Inflammatory macrophage (primary cell): ENCODE results near the gene ARMH1.

Experiments used
- DNase-seq, 2 donors: peaks; one replicate each; pipeline ENCODE4 v3.0.0-alpha.2; 2020 to 2022
- total RNA-seq, 18 experiments: gene quantifications; one replicate each; lab custom pipeline; 2026; ENCODE audit warnings: mixed read lengths in 6 of 18, inconsistent platforms in 2 of 18; lab: John Stamatoyannopoulos, UW

The ARMH1 gene
- total RNA-seq = 0.53 to 4.1 (median 1.5) reads per million in 18 experiments

GRCh38 chr1:44674113-44675000 lies at the start of gene ARMH1, which contains the start of gene TMEM53:
TSS of gene ARMH1 (plus strand) at chr1:44674714. CDS start at chr1:44689698, 14,984 bp downstream.
TSS of gene TMEM53 (minus strand) at chr1:44674481. CDS start at chr1:44674391, 90 bp downstream.
- DNase-seq = peak; percentile 99 to 100

- no peak for DNase-seq
Measured at GRCh38 chr1:44625348-44625747, 49.2 kb upstream of the ARMH1 start.

- DNase-seq = no peak
Measured at GRCh38 chr1:44628962-44629756, 45.4 kb upstream of the ARMH1 start.

- DNase-seq = no peak
Measured at GRCh38 chr1:44630116-44630515, 44.4 kb upstream of the ARMH1 start.

GRCh38 chr1:44631333-44631646 lies 43.2 kb upstream of the ARMH1 start:
- DNase-seq = no peak

- peak; percentile 89 to 93 for DNase-seq
Measured at GRCh38 chr1:44631647-44632539, 42.6 kb upstream of the ARMH1 start.

- DNase-seq = no peak
Measured at GRCh38 chr1:44632598-44632997, 41.9 kb upstream of the ARMH1 start.

- DNase-seq = no peak
Measured at GRCh38 chr1:44634606-44635189, 39.8 kb upstream of the ARMH1 start.

- DNase-seq = no peak
Measured at GRCh38 chr1:44635439-44635838, 39.1 kb upstream of the ARMH1 start.

GRCh38 chr1:44636083-44636687 lies 38.3 kb upstream of the ARMH1 start:
- no peak for DNase-seq

GRCh38 chr1:44636688-44637598 lies 37.6 kb upstream of the ARMH1 start:
- DNase-seq = no peak

GRCh38 chr1:44637702-44638411 lies 36.7 kb upstream of the ARMH1 start:
- DNase-seq = no peak

GRCh38 chr1:44640200-44640853 lies 34.2 kb upstream of the ARMH1 start:
- no peak for DNase-seq

GRCh38 chr1:44641126-44642102 lies 33.1 kb upstream of the ARMH1 start:
- DNase-seq = no peak

- no peak for DNase-seq
Measured at GRCh38 chr1:44642255-44642654, 32.3 kb upstream of the ARMH1 start.

- DNase-seq = no peak
Measured at GRCh38 chr1:44642925-44643324, 31.6 kb upstream of the ARMH1 start.

- DNase-seq = no peak
Measured at GRCh38 chr1:44643721-44644334, 30.7 kb upstream of the ARMH1 start.

- no peak for DNase-seq
Measured at GRCh38 chr1:44644806-44645205, 29.7 kb upstream of the ARMH1 start.
